NCI-H526 treated with DMSO at 0.1 percent for 48 hours (cell line): Measurements from ENCODE around the gene SLC7A6OS.
"Not testable (repeated sequence)": the region's sequence is repeated elsewhere in the genome, so short reads cannot be mapped to it uniquely, and the experiment has no call there.

ENCODE experiments used
- DNase-seq: peaks from one replicate; lab custom pipeline; 2025; lab: John Stamatoyannopoulos, UW

Gene SLC7A6OS

GRCh38 chr16:68298907-68299561, 11.7 kb downstream of the SLC7A6OS start:
- DNase-seq: no peak

- no peak for DNase-seq
Measured at GRCh38 chr16:68298312-68298711, 12.4 kb downstream of the SLC7A6OS start.

GRCh38 chr16:68297908-68298307, 12.8 kb downstream of the SLC7A6OS start:
- no peak for DNase-seq

- no peak for DNase-seq
Measured at GRCh38 chr16:68296693-68297092, 14.1 kb downstream of the SLC7A6OS start.

- no peak for DNase-seq
Measured at GRCh38 chr16:68296291-68296690, 14.5 kb downstream of the SLC7A6OS start.

- DNase-seq: no peak
Measured at GRCh38 chr16:68292425-68292824, 18.3 kb downstream of the SLC7A6OS start.

GRCh38 chr16:68291227-68291626, 19.5 kb downstream of the SLC7A6OS start:
- DNase-seq: no peak

GRCh38 chr16:68290450-68290849, 20.3 kb downstream of the SLC7A6OS start:
- no peak for DNase-seq

- DNase-seq: no peak
Measured at GRCh38 chr16:68289621-68290329, 21.0 kb downstream of the SLC7A6OS start.

- no peak for DNase-seq
Measured at GRCh38 chr16:68289202-68289601, 21.5 kb downstream of the SLC7A6OS start.

- DNase-seq: not testable (repeated sequence)
Measured at GRCh38 chr16:68288796-68289195, 21.9 kb downstream of the SLC7A6OS start.

- no peak for DNase-seq
Measured at GRCh38 chr16:68288252-68288650, 22.5 kb downstream of the SLC7A6OS start.

GRCh38 chr16:68287276-68288251, 23.2 kb downstream of the SLC7A6OS start:
- DNase-seq: no peak

GRCh38 chr16:68286153-68287074, 24.3 kb downstream of the SLC7A6OS start:
- DNase-seq: no peak

GRCh38 chr16:68285683-68286082, 25.1 kb downstream of the SLC7A6OS start:
- DNase-seq: no peak

- no peak for DNase-seq
Measured at GRCh38 chr16:68284847-68285246, 25.9 kb downstream of the SLC7A6OS start.

GRCh38 chr16:68283801-68284598, 26.7 kb downstream of the SLC7A6OS start:
- DNase-seq: no peak

GRCh38 chr16:68283346-68283745, 27.4 kb downstream of the SLC7A6OS start:
- no peak for DNase-seq

GRCh38 chr16:68282064-68282452, 28.7 kb downstream of the SLC7A6OS start:
- DNase-seq: no peak

- DNase-seq: no peak
Measured at GRCh38 chr16:68281368-68282063, 29.2 kb downstream of the SLC7A6OS start.
